Sigmoid colon (tissue), 4 donors: ENCODE results near the gene EMP2.

Experiments used
- CTCF ChIP-seq, 4 experiments: fragments of 450-650 bp in 3 of 4; fragments of 200-600 bp in 1 of 4; IDR thresholded peaks; one replicate each; pipeline ENCODE4 v1.5.1; 2016 to 2019; ENCODE audit warnings: antibody characterized with exemption in 4 of 4, mild to moderate bottlenecking in 3 of 4, moderate library complexity in 2 of 4
- EP300 ChIP-seq, 4 donors: sonication (generic); formaldehyde crosslinking; IDR thresholded peaks; one replicate each; pipeline ENCODE4 v1.6.1; 2017; ENCODE audit warnings: antibody characterized with exemption in 4 of 4
- POLR2A ChIP-seq, 2 donors: fragments of 450-650 bp; IDR thresholded peaks; one replicate each; pipeline ENCODE4 v1.6.1; 2016; ENCODE audit warnings: antibody characterized with exemption in 2 of 2, mild to moderate bottlenecking in 2 of 2, moderate library complexity in 2 of 2
- POLR2AphosphoS5 ChIP-seq, 4 donors: sonication (generic); formaldehyde crosslinking; IDR thresholded peaks; one replicate each; pipeline ENCODE4 v1.6.1; 2017; ENCODE audit warnings: antibody characterized with exemption in 4 of 4

GRCh38 chr16:10521681-10522274 is 58.6 kb downstream of the EMP2 start:
- no peak for TF ChIP-seq EP300 (IDR thresholded peaks at IDR 0.05)
- TF ChIP-seq CTCF (IDR thresholded peaks at IDR 0.05): peak; percentile 76 to 85 (median 78)
- TF ChIP-seq POLR2A (IDR thresholded peaks at IDR 0.05): no peak
- peak in 2 of 4 donors; percentile 21 to 37 for TF ChIP-seq POLR2AphosphoS5 (IDR thresholded peaks at IDR 0.05)
